ENCODE results near the gene RYR1.
"Not testable (repeated sequence)": the region's sequence is repeated elsewhere in the genome, so short reads cannot be mapped to it uniquely, and the experiment has no call there.

DNA sequence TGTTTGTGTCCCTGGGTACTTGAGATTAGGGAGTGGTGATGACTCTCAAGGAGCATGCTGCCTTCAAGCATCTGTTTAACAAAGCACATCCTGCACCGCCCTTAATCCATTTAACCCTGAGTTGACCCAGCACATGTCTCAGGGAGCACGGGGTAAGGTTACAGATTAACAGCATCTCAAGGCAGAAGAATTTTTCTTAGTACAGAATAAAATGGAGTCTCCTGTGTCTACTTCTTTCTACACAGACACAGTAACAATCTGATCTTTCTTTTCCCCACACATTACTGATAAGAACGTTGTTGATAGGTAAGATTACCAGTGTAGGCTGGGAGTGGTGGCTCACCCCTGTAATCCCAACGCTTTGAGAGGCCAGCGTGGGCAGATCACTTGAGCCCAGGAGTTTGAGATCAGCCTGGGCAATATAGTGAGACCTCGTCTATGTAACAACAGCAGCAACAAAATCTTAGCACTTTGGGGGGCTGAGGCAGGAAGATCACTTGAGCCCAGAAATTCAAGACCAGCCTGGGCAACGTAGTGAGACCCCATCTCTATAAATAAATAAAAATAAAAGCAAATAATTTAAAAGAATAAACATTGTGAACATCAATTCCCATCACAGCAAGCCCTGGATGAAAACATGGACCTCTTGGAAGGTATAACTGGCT, 198.5 kb downstream of the RYR1 start:
- TF ChIP-seq CTCF (IDR thresholded peaks at IDR 0.05); EZH2 (IDR thresholded peaks at IDR 0.05; ENCODE audit: borderline replicate concordance, insufficient read depth, low read depth, low read length, poor library complexity, severe bottlenecking): not testable (repeated sequence)

All from B cell (primary cell).